Measurements from ENCODE around the gene MED25. TPM values are rescaled to one million over a fixed set of nuclear protein-coding genes. Genes with fewer than 3 reads are reported as not detected.

MED25 gene
- total RNA-seq, 3 donors from 2014 or later, result 16.3 to 27.5 (median 20.6) TPM

DNA sequence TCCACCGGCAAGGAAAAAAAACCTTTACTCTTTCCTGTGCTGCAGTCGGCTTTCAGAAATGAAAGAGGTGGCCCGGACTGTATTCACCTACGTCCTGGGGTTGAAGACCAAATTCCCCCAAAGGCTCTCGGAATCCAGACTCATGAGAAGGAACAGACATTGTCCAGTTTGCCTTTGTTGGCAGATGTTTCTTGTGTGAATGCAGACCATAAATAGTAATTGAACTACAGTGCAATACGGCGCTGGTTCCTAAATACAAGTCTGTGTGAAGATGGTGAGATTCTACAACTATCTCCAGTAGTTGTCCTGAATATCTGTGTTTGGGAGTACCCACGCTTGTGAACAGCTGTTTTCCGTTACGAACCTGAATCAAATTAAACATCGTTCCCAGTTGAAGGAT is 21.6 kb downstream of the MED25 start:
- Histone ChIP-seq H3K9me3 (no peaks in the 10 kb centered on the region), H3K27me3 (no peaks in the 10 kb centered on the region), H3K4me1 (no peaks in the 10 kb centered on the region), H3K36me3 (no peaks in the 10 kb centered on the region), H3K4me3 (no peak overlapping the region), H3K27ac (no peak overlapping the region)
- no peak for TF ChIP-seq POLR2A (IDR thresholded peaks at IDR 0.05)
- intact Hi-C loops (cut with DNase I; ENCODE audit: low total_unique reads), result no loop called here
- no peak for DNase-seq (ENCODE audit: low spot score in 2 of 2)

DNA sequence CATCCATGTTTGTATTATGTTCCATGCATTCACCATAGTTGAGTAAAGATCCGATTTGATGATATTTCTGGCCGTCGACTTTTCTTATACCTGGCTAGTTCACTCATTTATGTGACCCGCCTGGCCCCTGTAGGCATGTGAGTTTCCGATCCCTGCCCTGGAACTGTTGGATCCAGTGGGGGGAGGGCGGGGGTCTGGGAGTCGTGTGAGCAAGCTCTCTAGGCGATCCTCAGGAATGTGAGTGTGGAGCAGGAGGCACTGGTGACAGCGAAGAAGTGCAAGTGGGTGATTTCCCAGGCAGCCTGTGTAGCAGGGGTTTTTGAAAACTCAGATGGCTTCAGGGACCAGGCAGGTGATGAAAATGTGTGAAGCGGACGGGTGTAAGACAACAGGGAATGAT is 22.2 kb downstream of the MED25 start:
- no peak overlapping the region for H3K27ac ChIP-seq
- DNase-seq (ENCODE audit: low spot score in 2 of 2), result no peak
- H3K36me3 ChIP-seq, result no peaks in the 10 kb centered on the region
- H3K27me3 ChIP-seq, result no peaks in the 10 kb centered on the region
- TF ChIP-seq CTCF (IDR thresholded peaks at IDR 0.05) (no peak), POLR2A (IDR thresholded peaks at IDR 0.05) (no peak), POLR2AphosphoS5 (IDR thresholded peaks at IDR 0.05) (no peak)
- no peaks in the 10 kb centered on the region for H3K4me1 ChIP-seq
- H3K9me3 ChIP-seq, result no peaks in the 10 kb centered on the region
- intact Hi-C loops (cut with DNase I; ENCODE audit: low total_unique reads), result no loop called here
- H3K4me3 ChIP-seq, result no peak overlapping the region

- intact Hi-C loops (cut with DNase I; ENCODE audit: low total_unique reads), result no loop called here
- Histone ChIP-seq H3K27me3 (no peaks in the 10 kb centered on the region), H3K9me3 (no peaks in the 10 kb centered on the region), H3K36me3 (no peaks in the 10 kb centered on the region), H3K4me1 (no peaks in the 10 kb centered on the region), H3K4me3 (no peak overlapping the region), H3K27ac (no peak overlapping the region)
- no peak for DNase-seq (ENCODE audit: low spot score in 2 of 2)
- TF ChIP-seq POLR2AphosphoS5 (IDR thresholded peaks at IDR 0.05), result no peak
- no peak for TF ChIP-seq CTCF (IDR thresholded peaks at IDR 0.05)
- TF ChIP-seq POLR2A (IDR thresholded peaks at IDR 0.05), result no peak
Measured at GRCh38 chr19:49840736-49841249, 22.7 kb downstream of the MED25 start.

DNA sequence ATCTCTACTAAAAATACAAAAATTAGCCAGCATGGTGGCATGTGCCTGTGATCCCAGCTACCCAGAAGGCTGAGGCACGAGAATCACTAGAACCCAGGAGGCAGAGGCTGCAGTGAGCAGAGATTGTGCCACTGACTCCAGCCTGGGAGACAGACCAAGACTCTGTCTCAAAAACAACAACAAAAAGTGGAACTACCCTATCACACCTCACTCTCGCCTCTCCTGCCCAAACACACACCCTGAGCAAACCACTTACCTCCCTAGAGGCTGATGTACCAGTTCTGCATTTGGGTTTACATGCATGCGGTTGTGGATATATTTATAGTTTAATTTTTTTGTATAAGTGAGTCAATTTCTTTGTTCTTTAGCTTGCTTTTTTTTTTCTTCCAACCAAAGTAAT is 25.2 kb downstream of the MED25 start:
- Histone ChIP-seq H3K4me3 (no peak overlapping the region), H3K9me3 (no peaks in the 10 kb centered on the region), H3K4me1 (no peaks in the 10 kb centered on the region), H3K36me3 (no peaks in the 10 kb centered on the region), H3K27ac (no peak overlapping the region), H3K27me3 (no peaks in the 10 kb centered on the region)
- TF ChIP-seq POLR2A (IDR thresholded peaks at IDR 0.05) (no peak), CTCF (IDR thresholded peaks at IDR 0.05) (no peak), POLR2AphosphoS5 (IDR thresholded peaks at IDR 0.05) (no peak)
- intact Hi-C loops (cut with DNase I; ENCODE audit: low total_unique reads), result no loop called here
- DNase-seq (ENCODE audit: low spot score in 2 of 2), result no peak

DNA sequence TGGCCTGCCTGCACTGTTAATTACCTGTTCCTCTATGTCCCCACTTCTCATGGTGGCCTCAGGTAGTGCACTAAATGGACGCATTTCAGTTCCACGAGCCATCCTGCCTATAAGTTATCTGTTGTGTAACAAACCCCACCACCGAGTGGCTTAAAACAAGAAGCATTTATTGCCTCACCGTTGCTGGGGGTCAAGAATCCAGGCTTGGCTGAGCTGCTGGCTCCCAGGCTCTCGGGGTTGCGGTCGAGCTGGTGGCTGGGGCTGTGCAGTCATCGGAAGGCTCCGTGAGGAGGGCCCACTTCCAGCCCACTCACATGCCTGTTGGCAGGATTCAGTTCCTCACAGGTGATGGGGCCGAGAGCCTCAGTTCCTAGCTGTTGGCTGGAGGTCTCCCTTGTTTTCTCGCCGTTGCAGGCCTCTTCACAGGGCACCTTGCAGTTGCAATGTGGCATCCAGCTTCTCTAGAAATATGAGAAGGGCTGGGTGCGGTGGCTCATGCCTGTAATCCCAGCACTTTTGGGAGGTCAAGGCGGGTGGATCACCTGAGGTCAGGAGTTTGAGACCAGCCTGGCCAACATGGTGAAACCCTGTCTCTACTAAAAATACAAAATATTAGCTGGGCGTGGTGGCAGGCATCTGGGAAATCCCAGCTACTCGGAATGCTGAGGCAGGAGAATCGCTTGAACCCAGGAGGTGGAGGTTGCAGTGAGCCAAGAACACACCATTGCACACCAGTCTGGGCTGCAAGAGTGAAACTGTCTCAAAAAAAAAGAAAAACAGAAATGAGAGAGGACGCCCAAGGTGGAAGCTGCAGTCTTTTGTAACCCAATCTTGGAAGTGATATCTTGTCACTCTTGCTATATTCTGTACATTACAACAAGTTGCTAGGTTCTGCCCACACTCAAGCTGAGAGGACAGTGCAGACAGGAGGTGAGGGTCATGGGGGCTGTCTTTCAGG is 26.3 kb downstream of the MED25 start:
- DNase-seq (ENCODE audit: low spot score in 2 of 2), result no peak
- TF ChIP-seq CTCF (IDR thresholded peaks at IDR 0.05) (no peak), POLR2A (IDR thresholded peaks at IDR 0.05) (no peak), POLR2AphosphoS5 (IDR thresholded peaks at IDR 0.05) (no peak)
- H3K27me3 ChIP-seq, result no peaks in the 10 kb centered on the region
- no peaks in the 10 kb centered on the region for H3K36me3 ChIP-seq
- H3K4me3 ChIP-seq, result no peak overlapping the region
- H3K9me3 ChIP-seq, result no peaks in the 10 kb centered on the region
- intact Hi-C loops (cut with DNase I; ENCODE audit: low total_unique reads), result no loop called here
- H3K27ac ChIP-seq, result no peak overlapping the region
- no peaks in the 10 kb centered on the region for H3K4me1 ChIP-seq
